Loucy (cell line): ENCODE measurements around the gene VWA5B2.

Experiments used
- H2AFZ ChIP-seq: fragments of 200-600 bp; sonication (generic); 2 replicates; pipeline ENCODE4 v1.6.0; 2016; ENCODE audit warnings: antibody characterized with exemption, mild to moderate bottlenecking, low read length, moderate library complexity
- H3F3A ChIP-seq: fragments of 200-600 bp; 2 replicates; pipeline ENCODE4 v1.6.0; 2016; ENCODE audit warnings: antibody characterized with exemption, low read depth, mild to moderate bottlenecking
- H3K27me3 ChIP-seq: fragments of 200-600 bp; sonication (generic); 2 replicates; pipeline ENCODE4 v1.6.1; 2014; ENCODE audit warnings: low read length, mild to moderate bottlenecking; ENCODE audit not compliant: insufficient read depth, poor library complexity, severe bottlenecking
- H3K36me3 ChIP-seq: fragments of 200-600 bp; sonication (generic); 2 replicates; pipeline ENCODE4 v1.6.1; 2016; ENCODE audit warnings: low read length; ENCODE audit not compliant: insufficient read depth
- H3K4me1 ChIP-seq: fragments of 200-600 bp; sonication (generic); 2 replicates; pipeline ENCODE4 v1.5.1; 2014; ENCODE audit warnings: low read length, mild to moderate bottlenecking; ENCODE audit not compliant: insufficient read depth, poor library complexity, severe bottlenecking
- H3K4me2 ChIP-seq: fragments of 200-600 bp; sonication (generic); 2 replicates; pipeline ENCODE4 v1.6.0; 2014; ENCODE audit warnings: antibody characterized with exemption, low read length, low read depth, mild to moderate bottlenecking; ENCODE audit not compliant: poor library complexity, severe bottlenecking
- H3K4me3 ChIP-seq: fragments of 200-600 bp; sonication (generic); 2 replicates; pipeline ENCODE4 v1.5.1; 2014; ENCODE audit warnings: low read length, mild to moderate bottlenecking, mixed read lengths; ENCODE audit not compliant: poor library complexity, severe bottlenecking
- H3K79me2 ChIP-seq: fragments of 200-600 bp; sonication (generic); 2 replicates; pipeline ENCODE4 v1.6.1; 2014; ENCODE audit warnings: low read length; ENCODE audit not compliant: insufficient read depth
- H3K9ac ChIP-seq: fragments of 200-600 bp; sonication (generic); 2 replicates; pipeline ENCODE4 v1.6.0; 2014; ENCODE audit warnings: mild to moderate bottlenecking, low read depth, low read length, moderate library complexity; ENCODE audit not compliant: poor library complexity, severe bottlenecking
- H3K9me2 ChIP-seq: fragments of 200-600 bp; sonication (generic); replicated peaks from 2 replicates; pipeline ENCODE4 v1.6.1; 2016; ENCODE audit warnings: low read depth, low read length, mixed read lengths
- H3K9me3 ChIP-seq: fragments of 200-600 bp; sonication (generic); 2 replicates; pipeline ENCODE4 v1.6.1; 2014; ENCODE audit warnings: mild to moderate bottlenecking, antibody characterized with exemption, low read length, low read depth; ENCODE audit not compliant: insufficient read depth
- H4K20me1 ChIP-seq: fragments of 200-600 bp; sonication (generic); 2 replicates; pipeline ENCODE4 v1.6.0; 2014; ENCODE audit warnings: antibody characterized with exemption, low read length, mild to moderate bottlenecking; ENCODE audit not compliant: insufficient read depth, poor library complexity, severe bottlenecking
- EZH2phosphoT487 ChIP-seq: fragments of 200-600 bp; IDR thresholded peaks from 2 replicates; pipeline ENCODE4 v1.6.1; 2018; ENCODE audit warnings: antibody characterized with exemption, mild to moderate bottlenecking, moderate library complexity, borderline replicate concordance
- TF ChIP-seq, protein P1 (sequence below): fragments of 200-600 bp; sonication (generic); conservative IDR thresholded peaks from 2 replicates; pipeline ENCODE4 v1.5.1; 2014; ENCODE audit warnings: mild to moderate bottlenecking, antibody characterized with exemption, low read length

Gene VWA5B2

DNA sequence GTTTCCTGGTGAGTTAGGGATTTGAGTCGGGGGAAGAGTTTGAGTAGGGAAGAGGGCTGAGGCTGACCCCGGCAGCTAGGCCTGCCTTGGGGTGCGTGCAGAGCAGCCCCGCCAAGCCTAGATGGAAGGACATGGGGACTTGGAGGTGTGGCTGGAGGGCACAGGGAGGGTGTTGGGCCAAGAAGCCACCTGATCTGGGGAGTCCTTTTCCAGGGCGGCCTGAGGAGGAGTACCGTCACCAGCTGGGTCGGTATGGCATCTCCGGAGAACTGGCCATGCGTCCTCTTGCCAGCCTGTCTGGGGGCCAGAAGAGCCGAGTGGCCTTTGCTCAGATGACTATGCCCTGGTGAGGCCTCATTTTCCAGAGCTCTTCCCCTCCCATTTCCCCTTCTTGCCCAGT is 36.5 kb upstream of the VWA5B2 start:
- no peaks in the 10 kb centered on the region for H3F3A ChIP-seq
- no peak overlapping the region for H2AFZ ChIP-seq
- peaks cover 31% of the 10 kb centered on the region for H3K79me2 ChIP-seq
- no peaks in the 10 kb centered on the region for H3K27me3 ChIP-seq
- H4K20me1 ChIP-seq = no peaks in the 10 kb centered on the region
- TF ChIP-seq EZH2phosphoT487 = no peak
- TF ChIP-seq, protein P1, sequence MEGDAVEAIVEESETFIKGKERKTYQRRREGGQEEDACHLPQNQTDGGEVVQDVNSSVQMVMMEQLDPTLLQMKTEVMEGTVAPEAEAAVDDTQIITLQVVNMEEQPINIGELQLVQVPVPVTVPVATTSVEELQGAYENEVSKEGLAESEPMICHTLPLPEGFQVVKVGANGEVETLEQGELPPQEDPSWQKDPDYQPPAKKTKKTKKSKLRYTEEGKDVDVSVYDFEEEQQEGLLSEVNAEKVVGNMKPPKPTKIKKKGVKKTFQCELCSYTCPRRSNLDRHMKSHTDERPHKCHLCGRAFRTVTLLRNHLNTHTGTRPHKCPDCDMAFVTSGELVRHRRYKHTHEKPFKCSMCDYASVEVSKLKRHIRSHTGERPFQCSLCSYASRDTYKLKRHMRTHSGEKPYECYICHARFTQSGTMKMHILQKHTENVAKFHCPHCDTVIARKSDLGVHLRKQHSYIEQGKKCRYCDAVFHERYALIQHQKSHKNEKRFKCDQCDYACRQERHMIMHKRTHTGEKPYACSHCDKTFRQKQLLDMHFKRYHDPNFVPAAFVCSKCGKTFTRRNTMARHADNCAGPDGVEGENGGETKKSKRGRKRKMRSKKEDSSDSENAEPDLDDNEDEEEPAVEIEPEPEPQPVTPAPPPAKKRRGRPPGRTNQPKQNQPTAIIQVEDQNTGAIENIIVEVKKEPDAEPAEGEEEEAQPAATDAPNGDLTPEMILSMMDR = no peak
- H3K9me3 ChIP-seq = no peaks in the 10 kb centered on the region
- no peak overlapping the region for H3K9ac ChIP-seq
- no peaks in the 10 kb centered on the region for H3K9me2 ChIP-seq
- H3K4me2 ChIP-seq = no peak overlapping the region
- H3K4me1 ChIP-seq = peaks cover under 1% of the 10 kb centered on the region
- H3K36me3 ChIP-seq = peaks cover 59% of the 10 kb centered on the region; the same call in 1 of the 2 replicates
- H3K4me3 ChIP-seq = no peak overlapping the region

DNA sequence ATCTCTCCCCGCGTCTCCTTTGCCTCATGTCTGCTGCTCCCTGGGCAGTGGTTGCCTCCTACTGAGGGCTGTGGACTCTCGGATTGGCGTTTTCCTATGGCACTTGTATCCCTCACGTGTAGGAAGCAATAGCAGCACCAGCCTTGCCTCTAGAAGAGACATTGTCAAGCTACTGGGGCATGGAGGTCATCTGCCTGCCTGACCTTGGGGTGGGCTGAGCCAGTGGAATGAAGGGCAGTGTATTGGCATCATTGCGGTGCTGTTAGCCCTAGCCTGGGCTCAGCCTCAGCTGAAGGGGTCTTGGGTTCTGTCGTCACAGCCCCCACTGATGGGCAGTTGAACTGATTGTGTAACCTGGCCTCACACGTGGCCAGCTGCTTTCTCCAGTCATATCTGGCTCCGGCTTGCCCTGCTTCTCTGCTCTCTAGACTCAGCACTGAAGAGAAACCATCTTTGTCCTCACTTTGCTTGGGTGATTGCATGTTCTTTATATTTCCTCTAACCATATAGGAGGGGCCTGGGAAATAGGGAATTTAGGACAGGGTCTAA is 35.3 kb upstream of the VWA5B2 start:
- Histone ChIP-seq H3K9ac (no peak overlapping the region), H3K36me3 (peaks cover 58% of the 10 kb centered on the region; the same call in 1 of the 2 replicates), H3K79me2 (peaks cover 19% of the 10 kb centered on the region; the same call in 1 of the 2 replicates), H3K4me3 (no peak overlapping the region), H3K4me1 (no peaks in the 10 kb centered on the region), H3K9me3 (no peaks in the 10 kb centered on the region), H3K27me3 (no peaks in the 10 kb centered on the region), H2AFZ (no peak overlapping the region), H4K20me1 (no peaks in the 10 kb centered on the region), H3K4me2 (no peak overlapping the region), H3K9me2 (no peaks in the 10 kb centered on the region), H3F3A (no peaks in the 10 kb centered on the region)
- TF ChIP-seq, protein P1 = no peak
- no peak for TF ChIP-seq EZH2phosphoT487

DNA sequence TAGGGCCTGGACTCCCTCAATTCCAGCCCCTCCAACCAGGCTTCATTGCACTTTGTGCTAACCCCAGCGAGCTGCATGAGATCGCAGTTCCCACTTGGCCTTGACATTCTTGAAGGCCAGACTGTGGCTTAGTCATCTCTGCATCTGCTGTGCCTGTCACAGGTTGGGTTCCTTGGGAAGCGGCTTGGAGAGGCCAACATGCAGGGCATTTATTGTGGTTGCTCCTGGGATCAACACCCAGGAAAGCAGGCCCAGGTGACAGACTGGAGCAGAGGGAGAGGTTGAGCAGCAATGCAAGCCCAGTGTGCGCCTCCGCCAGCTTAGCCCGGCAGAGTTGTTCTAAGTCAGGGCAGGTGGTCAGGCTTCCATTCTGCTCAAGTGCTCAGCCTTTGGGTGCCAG is 32.8 kb upstream of the VWA5B2 start:
- Histone ChIP-seq H3K4me3 (no peak overlapping the region), H4K20me1 (no peaks in the 10 kb centered on the region), H3K4me2 (no peak overlapping the region), H3K79me2 (no peaks in the 10 kb centered on the region), H3F3A (no peaks in the 10 kb centered on the region), H3K9me2 (no peaks in the 10 kb centered on the region), H3K9me3 (no peaks in the 10 kb centered on the region), H3K4me1 (no peaks in the 10 kb centered on the region), H2AFZ (no peak overlapping the region), H3K36me3 (peaks cover 34% of the 10 kb centered on the region; the same call in 1 of the 2 replicates), H3K27me3 (no peaks in the 10 kb centered on the region), H3K9ac (no peak overlapping the region)
- TF ChIP-seq, protein P1 = no peak
- no peak for TF ChIP-seq EZH2phosphoT487
